ENCODE measurements around the gene GASK1B. TPM values are rescaled to one million over a fixed set of nuclear protein-coding genes. Genes with fewer than 3 reads are reported as not detected.
A peak's percentile ranks its signal among the peaks of the same experiment; 100 is the strongest.

Gene GASK1B
- total and polyA plus RNA-seq, 2 donors (not counting 1 experiment from before 2014, with no cell fraction given), result 23.6 to 51.6 TPM

DNA sequence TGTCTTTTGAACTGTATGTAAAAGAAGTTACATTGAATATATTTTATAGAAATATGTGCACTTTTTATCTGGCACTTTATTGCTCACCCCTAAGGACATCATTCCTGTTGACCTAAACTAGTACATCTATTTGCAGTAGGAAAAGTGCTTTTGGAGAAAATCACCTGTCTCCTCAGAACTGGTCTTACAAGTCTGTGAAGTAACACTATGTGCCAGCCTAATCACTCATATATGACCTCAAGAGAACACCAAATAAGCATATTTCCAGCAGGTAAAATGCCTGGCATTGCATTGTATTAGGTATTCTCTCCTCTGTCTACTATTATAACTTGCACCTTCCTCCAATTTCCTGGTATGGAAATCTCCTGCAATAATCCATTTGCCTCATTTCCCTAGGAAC lies 4.0 kb upstream of the GASK1B start:
- no peak overlapping the region for H2AFZ ChIP-seq (ENCODE audit: low read length)
- no peak overlapping the region for H3K4me2 ChIP-seq (ENCODE audit: extremely low read depth, insufficient read depth, low read length)
- no peak overlapping the region for H3K9ac ChIP-seq (ENCODE audit: insufficient read depth, low read length)
- H3K9me3 ChIP-seq (ENCODE audit: control insufficient read depth, insufficient read depth, low read depth, low read length), result no peaks in the 10 kb centered on the region
- H3K4me1 ChIP-seq (ENCODE audit: control insufficient read depth, extremely low read depth, insufficient read depth, low read length), result no peaks in the 10 kb centered on the region
- TF ChIP-seq CTCF (conservative IDR thresholded peaks at IDR 0.05 in 1 of 2, IDR thresholded peaks at IDR 0.05 in 1 of 2; ENCODE audit: low read depth in 1 of 2, low read length in 2 of 2) (no peak), EZH2 (IDR thresholded peaks at IDR 0.05; ENCODE audit: low read length, missing control alignments) (no peak)
- no peak overlapping the region for H3K27ac ChIP-seq (ENCODE audit: insufficient read depth, low read length)
- no peaks in the 10 kb centered on the region for H3K27me3 ChIP-seq (ENCODE audit: control insufficient read depth, insufficient read depth, low read length)
- no peak for DNase-seq (ENCODE audit: low read depth in 2 of 2)
- H3K4me3 ChIP-seq (replicated peaks in 1 of 4; ENCODE audit: control extremely low read depth in 1 of 4, insufficient read depth in 1 of 4, low read depth in 3 of 4, low read length in 4 of 4), result no peak overlapping the region
- no peaks in the 10 kb centered on the region for H3K36me3 ChIP-seq (ENCODE audit: control insufficient read depth, insufficient read depth, low read length)
- no peaks in the 10 kb centered on the region for H4K20me1 ChIP-seq (ENCODE audit: control insufficient read depth, extremely low read depth, insufficient read depth, low read length)
- no peaks in the 10 kb centered on the region for H3K79me2 ChIP-seq (ENCODE audit: control insufficient read depth, insufficient read depth, low read length)

- DNase-seq (ENCODE audit: low read depth in 2 of 2), result peak in 1 of 2 donors; percentile 73
- no peak for TF ChIP-seq CTCF (conservative IDR thresholded peaks at IDR 0.05 in 1 of 2, IDR thresholded peaks at IDR 0.05 in 1 of 2; ENCODE audit: low read depth in 1 of 2, low read length in 2 of 2)
- no peak for TF ChIP-seq EZH2 (IDR thresholded peaks at IDR 0.05; ENCODE audit: low read length, missing control alignments)
- Histone ChIP-seq H3K36me3 (ENCODE audit: control insufficient read depth, insufficient read depth, low read length) (no peaks in the 10 kb centered on the region), H3K9ac (ENCODE audit: insufficient read depth, low read length) (no peak overlapping the region), H3K4me1 (ENCODE audit: control insufficient read depth, extremely low read depth, insufficient read depth, low read length) (peaks cover 2% of the 10 kb centered on the region), H2AFZ (ENCODE audit: low read length) (no peak overlapping the region), H3K4me3 (replicated peaks in 1 of 4; ENCODE audit: control extremely low read depth in 1 of 4, insufficient read depth in 1 of 4, low read depth in 3 of 4, low read length in 4 of 4) (no peak overlapping the region), H4K20me1 (ENCODE audit: control insufficient read depth, extremely low read depth, insufficient read depth, low read length) (no peaks in the 10 kb centered on the region), H3K27me3 (ENCODE audit: control insufficient read depth, insufficient read depth, low read length) (no peaks in the 10 kb centered on the region), H3K79me2 (ENCODE audit: control insufficient read depth, insufficient read depth, low read length) (no peaks in the 10 kb centered on the region), H3K9me3 (ENCODE audit: control insufficient read depth, insufficient read depth, low read depth, low read length) (no peaks in the 10 kb centered on the region), H3K4me2 (ENCODE audit: extremely low read depth, insufficient read depth, low read length) (no peak overlapping the region), H3K27ac (ENCODE audit: insufficient read depth, low read length) (no peak overlapping the region)
Observed at GRCh38 chr4:158176108-158176507, 3.3 kb upstream of the GASK1B start.

DNA sequence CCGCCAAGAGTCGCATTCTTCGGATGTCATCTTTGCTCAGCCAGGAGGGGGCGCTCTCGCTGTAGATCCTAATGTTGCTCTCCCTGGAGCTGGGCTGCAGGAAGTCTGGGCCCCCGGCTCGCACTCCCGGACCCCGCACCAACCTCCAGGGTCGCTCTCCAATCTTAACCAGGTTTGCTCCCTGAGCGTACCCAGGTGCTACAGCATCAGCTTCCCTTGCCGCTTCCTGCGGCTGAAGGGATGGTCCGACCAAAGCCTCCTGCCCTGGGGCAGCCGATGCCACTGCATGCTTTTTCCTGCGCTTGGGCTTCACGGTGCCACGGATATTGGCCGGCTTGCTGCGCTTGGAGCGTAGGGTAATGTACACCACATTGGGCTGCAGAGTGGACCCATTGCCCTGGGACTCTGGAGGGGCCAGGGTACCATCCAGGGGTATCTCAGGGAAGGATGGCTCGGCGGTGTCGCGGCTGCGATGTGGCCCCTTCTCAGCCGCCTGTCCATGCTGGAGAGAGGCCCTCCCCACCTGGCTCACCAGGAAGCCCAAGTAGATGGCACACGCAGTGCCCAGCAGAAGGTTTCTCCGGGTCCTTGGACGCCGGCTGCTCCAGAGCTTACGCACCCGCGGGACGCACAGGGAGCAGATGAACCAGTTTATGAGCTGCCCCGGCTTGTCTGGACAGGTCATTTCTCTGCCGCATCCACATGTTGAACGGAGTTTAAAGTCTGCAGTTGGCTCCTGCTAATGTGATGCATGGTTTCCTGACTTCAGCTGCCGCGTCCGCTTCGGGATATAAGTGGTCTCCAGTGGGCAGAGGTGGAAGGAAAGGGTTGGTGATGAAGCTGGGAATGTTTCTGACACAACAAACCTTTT lies 1.9 kb downstream of the GASK1B start:
- peak overlapping the region; percentile 24 for H3K9ac ChIP-seq (ENCODE audit: insufficient read depth, low read length)
- H3K27me3 ChIP-seq (ENCODE audit: control insufficient read depth, insufficient read depth, low read length), result no peaks in the 10 kb centered on the region
- peak overlapping the region; percentile 69 for H3K4me2 ChIP-seq (ENCODE audit: extremely low read depth, insufficient read depth, low read length)
- no peaks in the 10 kb centered on the region for H3K9me3 ChIP-seq (ENCODE audit: control insufficient read depth, insufficient read depth, low read depth, low read length)
- peak overlapping the region; percentile 37 to 70 (median 56) for H3K4me3 ChIP-seq (replicated peaks in 1 of 4; ENCODE audit: control extremely low read depth in 1 of 4, insufficient read depth in 1 of 4, low read depth in 3 of 4, low read length in 4 of 4)
- peak overlapping the region; percentile 11 for H3K27ac ChIP-seq (ENCODE audit: insufficient read depth, low read length)
- H2AFZ ChIP-seq (ENCODE audit: low read length), result peak overlapping the region; percentile 63
- TF ChIP-seq CTCF (conservative IDR thresholded peaks at IDR 0.05 in 1 of 2, IDR thresholded peaks at IDR 0.05 in 1 of 2; ENCODE audit: low read depth in 1 of 2, low read length in 2 of 2) (peak; percentile 34 to 42), EZH2 (IDR thresholded peaks at IDR 0.05; ENCODE audit: low read length, missing control alignments) (no peak)
- no peaks in the 10 kb centered on the region for H4K20me1 ChIP-seq (ENCODE audit: control insufficient read depth, extremely low read depth, insufficient read depth, low read length)
- peaks cover 4% of the 10 kb centered on the region for H3K4me1 ChIP-seq (ENCODE audit: control insufficient read depth, extremely low read depth, insufficient read depth, low read length)
- no peaks in the 10 kb centered on the region for H3K79me2 ChIP-seq (ENCODE audit: control insufficient read depth, insufficient read depth, low read length)
- DNase-seq (ENCODE audit: low read depth in 2 of 2), result peak; percentile 22 to 34
- H3K36me3 ChIP-seq (ENCODE audit: control insufficient read depth, insufficient read depth, low read length), result no peaks in the 10 kb centered on the region
